GM12865 (cell line): ENCODE measurements around the gene RTTN.
"Not testable (repeated sequence)": the region's sequence is repeated elsewhere in the genome, so short reads cannot be mapped to it uniquely, and the experiment has no call there.

Experiments used
- DNase-seq: peaks from one replicate; pipeline ENCODE4 v3.0.0; 2010; ENCODE audit warnings: low read depth
- H3K4me3 ChIP-seq: 2 replicates; pipeline ENCODE4 v1.5.1; 2011; ENCODE audit warnings: mild to moderate bottlenecking, low read depth, low read length, control low read depth
- CTCF ChIP-seq: IDR thresholded peaks from 2 replicates; pipeline ENCODE4 v1.5.1; 2011; ENCODE audit warnings: low read length, control low read depth, low read depth, inconsistent platforms; ENCODE audit not compliant: insufficient read depth; ENCODE audit errors: missing control alignments

The RTTN gene, protein sequence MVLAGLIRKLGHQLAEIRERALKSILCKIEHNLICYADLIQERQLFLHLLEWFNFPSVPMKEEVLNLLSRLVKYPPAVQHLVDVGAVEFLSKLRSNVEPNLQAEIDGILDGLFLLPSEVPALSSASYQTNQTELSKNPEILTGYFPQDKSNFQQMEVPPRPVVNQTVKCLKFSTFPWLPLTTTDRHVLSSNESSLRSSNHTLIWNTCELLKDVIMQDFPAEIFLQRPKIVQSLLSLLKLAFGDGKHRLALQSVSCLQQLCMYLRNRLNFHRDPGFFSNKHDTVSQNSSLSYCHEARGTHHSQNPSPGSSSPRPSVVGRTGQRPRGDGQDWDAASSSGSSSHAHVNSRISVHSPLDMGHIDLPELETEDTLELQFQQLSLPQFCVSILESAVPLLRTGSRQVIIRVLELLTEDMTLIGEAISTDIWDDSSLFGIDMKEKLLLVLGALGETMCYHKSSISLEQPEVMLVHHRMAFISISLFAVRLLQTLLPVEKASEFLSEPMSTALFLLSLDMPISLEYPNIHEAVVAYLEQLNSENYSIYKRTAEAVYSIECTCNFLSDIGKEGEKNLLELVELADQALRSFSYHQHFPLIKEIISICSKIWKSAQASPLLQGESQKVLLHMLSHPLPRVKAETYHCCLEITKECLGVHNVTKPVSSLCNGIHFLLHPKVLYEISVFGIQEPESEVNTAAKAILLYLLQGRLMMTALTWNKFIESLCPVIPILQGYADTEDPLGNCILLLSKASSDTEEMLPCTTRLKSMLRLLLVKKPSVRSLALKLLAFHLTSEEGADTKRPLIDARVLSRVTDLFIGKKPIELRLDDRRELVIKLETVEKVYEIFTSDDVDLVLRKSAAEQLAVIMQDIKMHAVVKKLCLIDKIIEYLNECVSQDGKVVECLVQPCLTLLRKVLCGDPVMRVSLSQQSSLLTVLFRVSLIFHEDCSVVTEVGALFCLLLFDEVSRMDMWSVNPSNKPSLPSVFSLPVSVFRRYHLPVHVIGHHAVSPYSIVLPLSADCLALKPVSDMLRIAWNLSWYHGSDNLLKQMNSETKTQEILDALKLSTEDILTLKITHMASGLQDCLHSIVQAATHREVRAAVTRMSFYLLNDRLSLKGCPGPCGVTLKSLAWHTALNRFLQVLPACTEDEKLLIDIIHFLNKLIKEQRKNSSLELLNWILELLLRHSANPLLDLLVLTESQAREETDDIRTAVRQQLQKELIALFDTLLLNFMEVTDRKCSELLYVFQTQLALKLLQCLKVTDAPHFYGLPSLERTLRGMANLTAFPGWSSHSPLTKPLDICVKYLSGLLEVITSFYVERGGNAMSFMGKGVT (N-terminal part only)

GRCh38 chr18:70205421-70206397 is at the start of gene RTTN:
RTTN (minus strand) TSS chr18:70205687; CDS start chr18:70205658, 29 bp downstream.
- TF ChIP-seq CTCF, result no peak
- peak; percentile 98 for DNase-seq
- peak within 1 kb of the TSS; percentile 77 for H3K4me3 ChIP-seq

GRCh38 chr18:70250781-70251180 is 45.3 kb upstream of the RTTN start:
- TF ChIP-seq CTCF, result no peak
- DNase-seq, result no peak
- H3K4me3 ChIP-seq, result no peak overlapping the region

DNA sequence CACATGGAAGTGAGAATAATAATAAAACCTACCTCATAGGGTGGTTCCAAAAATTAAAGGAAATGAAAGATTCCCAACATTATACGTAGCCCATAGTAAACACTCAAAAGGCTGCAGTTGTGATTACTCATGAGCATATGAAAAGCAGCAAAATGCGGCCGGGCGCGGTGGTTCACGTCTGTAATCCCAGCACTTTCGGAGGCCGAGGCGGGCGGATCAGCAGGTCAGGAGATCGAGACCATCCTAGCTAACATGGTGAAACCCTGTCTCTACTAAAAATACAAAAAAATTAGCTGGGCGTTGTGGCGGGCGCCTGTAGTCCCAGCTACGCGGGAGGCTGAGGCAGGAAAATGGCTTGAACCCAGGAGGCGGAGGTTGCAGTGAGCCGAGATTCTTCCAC is 44.4 kb upstream of the RTTN start:
- not testable (repeated sequence) for DNase-seq, H3K4me3 ChIP-seq

DNA sequence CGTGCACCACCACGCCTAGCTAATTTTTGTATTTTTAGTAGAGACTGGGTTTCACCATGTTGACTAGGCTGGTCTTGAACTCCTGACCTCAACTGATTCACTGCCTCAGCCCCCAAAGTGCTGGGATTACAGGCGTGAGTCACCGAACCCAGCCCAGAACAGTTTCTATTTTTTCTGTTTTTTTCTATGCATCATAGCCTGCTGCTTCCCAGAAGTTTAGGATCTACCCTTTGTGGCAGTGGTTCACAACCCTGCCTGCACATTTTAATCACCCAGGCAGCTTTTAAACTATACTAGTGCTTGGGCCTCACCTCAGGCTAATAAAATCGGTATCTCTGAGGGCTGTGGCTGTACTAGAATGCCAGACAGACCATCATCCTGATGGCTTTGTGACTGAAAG is 43.6 kb upstream of the RTTN start:
- no peak for DNase-seq
- no peak overlapping the region for H3K4me3 ChIP-seq
- no peak for TF ChIP-seq CTCF

DNA sequence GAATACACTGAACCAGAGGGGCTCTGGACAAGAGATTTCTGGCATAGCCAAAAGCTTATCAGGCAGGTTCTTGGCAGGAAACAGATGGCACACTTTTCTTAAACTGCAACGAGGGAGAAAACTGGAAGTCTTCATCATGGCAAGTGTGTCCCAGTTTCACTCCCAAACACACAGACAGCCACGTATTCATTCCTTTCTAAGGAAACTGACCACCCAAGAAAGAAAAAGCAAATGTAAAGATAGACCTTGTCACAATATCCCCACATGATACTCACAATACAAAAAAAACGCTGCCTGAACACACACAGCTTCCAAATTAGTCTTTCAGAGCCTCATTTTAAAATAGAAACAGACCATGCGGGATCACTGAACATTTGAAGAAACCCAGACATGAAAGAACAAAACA is 40.6 kb upstream of the RTTN start:
- TF ChIP-seq CTCF, result no peak
- no peak for DNase-seq

GRCh38 chr18:70243131-70243929 is 37.8 kb upstream of the RTTN start:
- DNase-seq, result no peak
- no peak overlapping the region for H3K4me3 ChIP-seq
- no peak for TF ChIP-seq CTCF

More for the DNA sequence above, 40.6 kb upstream of the RTTN start:
- no peak overlapping the region for H3K4me3 ChIP-seq

- not testable (repeated sequence) for DNase-seq, H3K4me3 ChIP-seq
Observed at GRCh38 chr18:70236921-70237320, 31.4 kb upstream of the RTTN start.
